ENCODE results near the gene UBE2E2. TPM values are rescaled to one million over a fixed set of nuclear protein-coding genes. Genes with fewer than 3 reads are reported as not detected.
"Not testable (repeated sequence)": the region's sequence is repeated elsewhere in the genome, so short reads cannot be mapped to it uniquely, and the experiment has no call there.

Gene UBE2E2
- total RNA-seq, 3 donors from 2014 or later = 31.5 to 96.2 (median 59.7) TPM

- Histone ChIP-seq H3K27ac (no peak overlapping the region), H3K27me3 (no peaks in the 10 kb centered on the region), H3K9me3 (no peaks in the 10 kb centered on the region), H3K4me3 (no peak overlapping the region), H3K4me1 (no peaks in the 10 kb centered on the region), H3K36me3 (no peaks in the 10 kb centered on the region)
- no peak for TF ChIP-seq POLR2A (IDR thresholded peaks at IDR 0.05)
- TF ChIP-seq CTCF (IDR thresholded peaks at IDR 0.05) = no peak
- intact Hi-C loops (cut with DNase I; ENCODE audit: low total_unique reads) = no loop called here
- DNase-seq (ENCODE audit: low spot score in 2 of 2) = no peak
Measured at GRCh38 chr3:23341147-23341838, 138.2 kb downstream of the UBE2E2 start.

GRCh38 chr3:23342343-23342742, 139.2 kb downstream of the UBE2E2 start:
- intact Hi-C loops (cut with DNase I; ENCODE audit: low total_unique reads) = no loop called here
- DNase-seq (ENCODE audit: low spot score in 2 of 2) = no peak
- no peak overlapping the region for H3K27ac ChIP-seq
- no peaks in the 10 kb centered on the region for H3K9me3 ChIP-seq
- H3K4me3 ChIP-seq = no peak overlapping the region
- H3K27me3 ChIP-seq = no peaks in the 10 kb centered on the region
- H3K4me1 ChIP-seq = no peaks in the 10 kb centered on the region
- no peaks in the 10 kb centered on the region for H3K36me3 ChIP-seq
- TF ChIP-seq POLR2AphosphoS5 (IDR thresholded peaks at IDR 0.05) = no peak
- TF ChIP-seq CTCF (IDR thresholded peaks at IDR 0.05) = no peak
- TF ChIP-seq POLR2A (IDR thresholded peaks at IDR 0.05) = no peak

GRCh38 chr3:23343509-23343908, 140.4 kb downstream of the UBE2E2 start:
- no peaks in the 10 kb centered on the region for H3K27me3 ChIP-seq
- no peaks in the 10 kb centered on the region for H3K4me1 ChIP-seq
- H3K27ac ChIP-seq = no peak overlapping the region
- intact Hi-C loops (cut with DNase I; ENCODE audit: low total_unique reads) = no loop called here
- no peak overlapping the region for H3K4me3 ChIP-seq
- no peaks in the 10 kb centered on the region for H3K36me3 ChIP-seq
- TF ChIP-seq CTCF (IDR thresholded peaks at IDR 0.05) = no peak
- TF ChIP-seq POLR2A (IDR thresholded peaks at IDR 0.05) = no peak
- TF ChIP-seq POLR2AphosphoS5 (IDR thresholded peaks at IDR 0.05) = no peak
- H3K9me3 ChIP-seq = no peaks in the 10 kb centered on the region
- DNase-seq (ENCODE audit: low spot score in 2 of 2) = no peak

GRCh38 chr3:23344886-23345285, 141.8 kb downstream of the UBE2E2 start:
- H3K4me3 ChIP-seq = no peak overlapping the region
- DNase-seq (ENCODE audit: low spot score in 2 of 2) = no peak
- H3K9me3 ChIP-seq = no peaks in the 10 kb centered on the region
- no peaks in the 10 kb centered on the region for H3K27me3 ChIP-seq
- intact Hi-C loops (cut with DNase I; ENCODE audit: low total_unique reads) = no loop called here
- H3K36me3 ChIP-seq = no peaks in the 10 kb centered on the region
- no peak for TF ChIP-seq POLR2AphosphoS5 (IDR thresholded peaks at IDR 0.05)
- no peak for TF ChIP-seq CTCF (IDR thresholded peaks at IDR 0.05)
- no peak for TF ChIP-seq POLR2A (IDR thresholded peaks at IDR 0.05)
- H3K27ac ChIP-seq = no peak overlapping the region
- no peaks in the 10 kb centered on the region for H3K4me1 ChIP-seq

GRCh38 chr3:23349444-23349843, 146.3 kb downstream of the UBE2E2 start:
- not testable (repeated sequence) for H3K27me3 ChIP-seq

GRCh38 chr3:23356169-23356568, 153.0 kb downstream of the UBE2E2 start:
- Histone ChIP-seq H3K9me3 (no peaks in the 10 kb centered on the region), H3K4me1 (no peaks in the 10 kb centered on the region), H3K36me3 (no peaks in the 10 kb centered on the region), H3K27ac (no peak overlapping the region), H3K27me3 (no peaks in the 10 kb centered on the region), H3K4me3 (no peak overlapping the region)
- DNase-seq (ENCODE audit: low spot score in 2 of 2) = no peak
- intact Hi-C loops (cut with DNase I; ENCODE audit: low total_unique reads) = no loop called here
- TF ChIP-seq POLR2AphosphoS5 (IDR thresholded peaks at IDR 0.05) = no peak
- TF ChIP-seq POLR2A (IDR thresholded peaks at IDR 0.05) = no peak
- TF ChIP-seq CTCF (IDR thresholded peaks at IDR 0.05) = no peak

More at GRCh38 chr3:23349444-23349843, 146.3 kb downstream of the UBE2E2 start:
- H3K9me3 ChIP-seq; H3K4me3 ChIP-seq; H3K36me3 ChIP-seq; DNase-seq (ENCODE audit: low spot score in 2 of 2); H3K4me1 ChIP-seq; intact Hi-C loops (cut with DNase I; ENCODE audit: low total_unique reads); H3K27ac ChIP-seq: not testable (repeated sequence)
